OCI-LY3 (cell line): ENCODE measurements around the gene LYAR.

Source experiments
- EZH2phosphoT487 ChIP-seq: fragments of 200-600 bp; shearing (Covaris generic); IDR thresholded peaks from 2 replicates; pipeline ENCODE4 v1.6.1; 2018; ENCODE audit warnings: antibody characterized with exemption, mixed run types, low read depth
- TF ChIP-seq, protein P1 (sequence below): fragments of 200-600, 300-600 bp; sonication (generic); IDR thresholded peaks from 2 replicates; pipeline ENCODE4 v1.5.1; 2014; ENCODE audit warnings: antibody characterized with exemption, low read length, low read depth

DNA sequence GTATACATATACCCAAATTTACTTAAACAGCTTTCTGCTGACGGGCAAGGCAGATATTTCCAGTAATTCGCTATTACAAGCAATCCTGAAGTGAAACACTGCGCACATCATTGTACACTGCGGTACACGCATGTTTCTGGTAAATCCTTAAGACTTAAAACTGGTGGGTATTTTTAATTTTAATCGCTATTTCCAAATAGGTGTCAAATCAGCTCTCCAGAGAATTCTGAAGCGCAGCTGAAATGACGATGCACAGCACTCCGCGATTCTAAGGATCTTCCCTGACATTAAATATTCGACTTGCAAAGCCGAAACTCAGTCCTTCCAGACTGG lies 42.3 kb downstream of the LYAR start:
- TF ChIP-seq, protein P1, sequence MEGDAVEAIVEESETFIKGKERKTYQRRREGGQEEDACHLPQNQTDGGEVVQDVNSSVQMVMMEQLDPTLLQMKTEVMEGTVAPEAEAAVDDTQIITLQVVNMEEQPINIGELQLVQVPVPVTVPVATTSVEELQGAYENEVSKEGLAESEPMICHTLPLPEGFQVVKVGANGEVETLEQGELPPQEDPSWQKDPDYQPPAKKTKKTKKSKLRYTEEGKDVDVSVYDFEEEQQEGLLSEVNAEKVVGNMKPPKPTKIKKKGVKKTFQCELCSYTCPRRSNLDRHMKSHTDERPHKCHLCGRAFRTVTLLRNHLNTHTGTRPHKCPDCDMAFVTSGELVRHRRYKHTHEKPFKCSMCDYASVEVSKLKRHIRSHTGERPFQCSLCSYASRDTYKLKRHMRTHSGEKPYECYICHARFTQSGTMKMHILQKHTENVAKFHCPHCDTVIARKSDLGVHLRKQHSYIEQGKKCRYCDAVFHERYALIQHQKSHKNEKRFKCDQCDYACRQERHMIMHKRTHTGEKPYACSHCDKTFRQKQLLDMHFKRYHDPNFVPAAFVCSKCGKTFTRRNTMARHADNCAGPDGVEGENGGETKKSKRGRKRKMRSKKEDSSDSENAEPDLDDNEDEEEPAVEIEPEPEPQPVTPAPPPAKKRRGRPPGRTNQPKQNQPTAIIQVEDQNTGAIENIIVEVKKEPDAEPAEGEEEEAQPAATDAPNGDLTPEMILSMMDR, result no peak
- TF ChIP-seq EZH2phosphoT487, result no peak
